Thyroid gland (tissue), 4 donors: ENCODE data around the gene MTG1.
"Not testable (repeated sequence)": the region's sequence is repeated elsewhere in the genome, so short reads cannot be mapped to it uniquely, and the experiment has no call there.

ENCODE experiments used
- CTCF ChIP-seq, 6 experiments: fragments of 200-600 bp in 3 of 6; fragments of 450-650 bp in 3 of 6; sonication (generic) in 3 of 6; IDR thresholded peaks; one replicate each; pipeline ENCODE4 v1.5.1; 2016 to 2019; ENCODE audit warnings: antibody characterized with exemption in 6 of 6, mild to moderate bottlenecking in 2 of 6, inconsistent platforms in 1 of 6, moderate library complexity in 1 of 6
- POLR2A ChIP-seq, 2 donors: fragments of 450-650 bp; IDR thresholded peaks; one replicate each; pipeline ENCODE4 v1.6.1; 2017; ENCODE audit warnings: antibody characterized with exemption in 2 of 2, mild to moderate bottlenecking in 2 of 2, moderate library complexity in 1 of 2

GRCh38 chr10:133376183-133376582 lies 17.8 kb upstream of the MTG1 start:
- not testable (repeated sequence) for TF ChIP-seq CTCF, POLR2A (IDR thresholded peaks at IDR 0.05)
